ENCODE results near the gene SIRT5. TPM values are rescaled to one million over a fixed set of nuclear protein-coding genes. Genes with fewer than 3 reads are reported as not detected.

The SIRT5 gene
- total RNA-seq, 2 donors from 2014 or later: 12.1 to 19.0 TPM

GRCh38 chr6:13653296-13653695, 78.9 kb downstream of the SIRT5 start:
- WGBS, 2 experiments (ENCODE audit: insufficient coverage in 1 of 2, insufficient read length in 1 of 2): 100% methylated on average over 1 of the region's 2 CpGs; no CpG with 5 or more reads in 1 of the 2 experiments
- no peak for DNase-seq
- no peak for TF ChIP-seq CTCF (conservative IDR thresholded peaks at IDR 0.05)
- Mint-ChIP-seq H3K36me3 (ENCODE audit: low read depth) (peaks cover 24% of the 10 kb centered on the region), H3K27ac (no peak overlapping the region), H3K4me3 (no peak overlapping the region), H3K27me3 (ENCODE audit: insufficient read depth) (no peaks in the 10 kb centered on the region), H3K9me3 (no peaks in the 10 kb centered on the region), H3K4me1 (peaks cover 3% of the 10 kb centered on the region)
- H3K9ac ChIP-seq (ENCODE audit: extremely low read depth, low read length, poor library complexity, severe bottlenecking): no peak overlapping the region
- H3K4me1 ChIP-seq (ENCODE audit: control insufficient read depth, insufficient read depth, low read length): no peaks in the 10 kb centered on the region
- no peak overlapping the region for H3K4me3 ChIP-seq (ENCODE audit: low read length)
- H3K27ac ChIP-seq (ENCODE audit: low read depth, low read length): no peak overlapping the region
- H3K36me3 ChIP-seq (ENCODE audit: control insufficient read depth, insufficient read depth, low read length): peaks cover 42% of the 10 kb centered on the region
- H3K27me3 ChIP-seq (ENCODE audit: control insufficient read depth, insufficient read depth, low read length, poor library complexity, severe bottlenecking): no peaks in the 10 kb centered on the region
- H3K9me3 ChIP-seq (ENCODE audit: control insufficient read depth, low read length): no peaks in the 10 kb centered on the region

- Mint-ChIP-seq H3K36me3 (ENCODE audit: low read depth) (peaks cover 24% of the 10 kb centered on the region), H3K9me3 (no peaks in the 10 kb centered on the region), H3K4me3 (no peak overlapping the region), H3K4me1 (peaks cover 3% of the 10 kb centered on the region), H3K27me3 (ENCODE audit: insufficient read depth) (no peaks in the 10 kb centered on the region), H3K27ac (no peak overlapping the region)
- H3K9ac ChIP-seq (ENCODE audit: extremely low read depth, low read length, poor library complexity, severe bottlenecking): no peak overlapping the region
- H3K27ac ChIP-seq (ENCODE audit: low read depth, low read length): no peak overlapping the region
- H3K4me3 ChIP-seq (ENCODE audit: low read length): no peak overlapping the region
- H3K4me1 ChIP-seq (ENCODE audit: control insufficient read depth, insufficient read depth, low read length): no peaks in the 10 kb centered on the region
- no peaks in the 10 kb centered on the region for H3K27me3 ChIP-seq (ENCODE audit: control insufficient read depth, insufficient read depth, low read length, poor library complexity, severe bottlenecking)
- DNase-seq: no peak
- H3K36me3 ChIP-seq (ENCODE audit: control insufficient read depth, insufficient read depth, low read length): peaks cover 31% of the 10 kb centered on the region
- no peak for TF ChIP-seq CTCF (conservative IDR thresholded peaks at IDR 0.05)
- H3K9me3 ChIP-seq (ENCODE audit: control insufficient read depth, low read length): no peaks in the 10 kb centered on the region
Measured at GRCh38 chr6:13654496-13654895, 80.1 kb downstream of the SIRT5 start.

- WGBS, 2 experiments (ENCODE audit: insufficient coverage in 1 of 2, insufficient read length in 1 of 2): 95% methylated on average over 1 of the region's 1 CpG; no CpG with 5 or more reads in 1 of the 2 experiments
- Histone ChIP-seq H3K36me3 (ENCODE audit: control insufficient read depth, insufficient read depth, low read length) (peaks cover 22% of the 10 kb centered on the region), H3K4me3 (ENCODE audit: low read length) (no peak overlapping the region), H3K9ac (ENCODE audit: extremely low read depth, low read length, poor library complexity, severe bottlenecking) (no peak overlapping the region), H3K4me1 (ENCODE audit: control insufficient read depth, insufficient read depth, low read length) (no peaks in the 10 kb centered on the region), H3K27me3 (ENCODE audit: control insufficient read depth, insufficient read depth, low read length, poor library complexity, severe bottlenecking) (no peaks in the 10 kb centered on the region), H3K9me3 (ENCODE audit: control insufficient read depth, low read length) (no peaks in the 10 kb centered on the region), H3K27ac (ENCODE audit: low read depth, low read length) (no peak overlapping the region)
- TF ChIP-seq CTCF (conservative IDR thresholded peaks at IDR 0.05): no peak
- no peak overlapping the region for H3K27ac Mint-ChIP-seq
- peaks cover 3% of the 10 kb centered on the region for H3K4me1 Mint-ChIP-seq
- H3K36me3 Mint-ChIP-seq (ENCODE audit: low read depth): peaks cover 23% of the 10 kb centered on the region
- H3K9me3 Mint-ChIP-seq: no peaks in the 10 kb centered on the region
- no peak for DNase-seq
- H3K27me3 Mint-ChIP-seq (ENCODE audit: insufficient read depth): no peaks in the 10 kb centered on the region
- no peak overlapping the region for H3K4me3 Mint-ChIP-seq
Measured at GRCh38 chr6:13655700-13656099, 81.3 kb downstream of the SIRT5 start.
